ENCODE data around the gene SLC10A2.

GRCh38 chr13:103039183-103039582, 27.0 kb downstream of the SLC10A2 start:
- TF ChIP-seq CTCF (IDR thresholded peaks at IDR 0.05), result no peak
- no peak for TF ChIP-seq POLR2A (IDR thresholded peaks at IDR 0.05)

All from body of pancreas (tissue), 4 donors.